Measurements from ENCODE around the gene MCTP1.

GRCh38 chr5:95105638-95106037 lies 179.3 kb downstream of the MCTP1 start:
- no peak for TF ChIP-seq FOXM1 (IDR thresholded peaks at IDR 0.05; ENCODE audit: borderline replicate concordance, low read depth)
- no peak for TF ChIP-seq TAF1 (IDR thresholded peaks at IDR 0.05; ENCODE audit: low read depth)
- TF ChIP-seq EP300 (IDR thresholded peaks at IDR 0.05; ENCODE audit: borderline replicate concordance): no peak
- TF ChIP-seq CEBPB (IDR thresholded peaks at IDR 0.05): no peak
- TF ChIP-seq REST (IDR thresholded peaks at IDR 0.05; ENCODE audit: low read depth): no peak
- TF ChIP-seq TEAD4 (IDR thresholded peaks at IDR 0.05): no peak
